A673 (cell line): Measurements from ENCODE around the gene LIPM. TPM values are rescaled to one million over a fixed set of nuclear protein-coding genes. Genes with fewer than 3 reads are reported as not detected.

ENCODE experiments used
- BruUV-seq: library from RNA; stranded (reverse); fragments of 400-500 nt; replicated peaks from 2 replicates; lab custom pipeline; 2021; lab: Mats Ljungman, UMichigan
- CTCF ChIA-PET: fragments of 300-600 bp; sonication (Branson Sonifier 250); formaldehyde crosslinking; loops from one replicate; lab custom pipeline; 2022; ENCODE audit warnings: antibody characterized with exemption; lab: Charles Lee
- POLR2A ChIA-PET: fragments of 300-600 bp; sonication (Branson Sonifier 250); formaldehyde crosslinking; loops from one replicate; lab custom pipeline; 2022; ENCODE audit warnings: antibody characterized with exemption; ENCODE audit not compliant: low non-redundant PET; lab: Charles Lee
- DNase-seq: peaks from one replicate; pipeline ENCODE4 v3.0.0-alpha.2; 2015; ENCODE audit warnings: low spot score
- H3K27ac ChIP-seq: fragments of 200-600 bp; sonication (generic); 2 replicates; pipeline ENCODE4 v1.5.1; 2016; ENCODE audit warnings: mixed run types, low read depth, mild to moderate bottlenecking, mixed read lengths, antibody characterized with exemption, low read length; ENCODE audit not compliant: poor library complexity, severe bottlenecking
- H3K27me3 ChIP-seq: fragments of 200-600 bp; sonication (generic); replicated peaks from 2 replicates; pipeline ENCODE4 v1.6.1; 2017; ENCODE audit warnings: mixed run types, low read depth, mild to moderate bottlenecking, mixed read lengths, antibody characterized with exemption, low read length; ENCODE audit not compliant: insufficient read depth, poor library complexity
- H3K36me3 ChIP-seq: fragments of 200-600 bp; sonication (generic); 2 replicates; pipeline ENCODE4 v1.6.1; 2016; ENCODE audit warnings: mixed run types, mild to moderate bottlenecking, mixed read lengths, antibody characterized with exemption, low read length; ENCODE audit not compliant: insufficient read depth, poor library complexity, severe bottlenecking
- H3K4me1 ChIP-seq: fragments of 200-600 bp; sonication (generic); 2 replicates; pipeline ENCODE4 v1.6.1; 2017; ENCODE audit warnings: mixed run types, mild to moderate bottlenecking, mixed read lengths, antibody characterized with exemption, low read length; ENCODE audit not compliant: insufficient read depth, poor library complexity, severe bottlenecking
- H3K4me3 ChIP-seq: fragments of 200-600 bp; sonication (generic); 2 replicates; pipeline ENCODE4 v1.5.1; 2016; ENCODE audit warnings: low read depth, mixed run types, mild to moderate bottlenecking, mixed read lengths, low read length; ENCODE audit not compliant: poor library complexity, severe bottlenecking
- H3K9me3 ChIP-seq: fragments of 200-600 bp; sonication (generic); 2 replicates; pipeline ENCODE4 v1.6.1; 2016; ENCODE audit warnings: mixed run types, low read depth, mild to moderate bottlenecking, mixed read lengths, antibody characterized with exemption, low read length; ENCODE audit not compliant: poor library complexity, severe bottlenecking
- CTCF ChIP-seq: fragments of 300-800, 200-600 bp; sonication (generic); conservative IDR thresholded peaks from 2 replicates; pipeline ENCODE4 v1.5.1; 2017; ENCODE audit warnings: low read depth, mild to moderate bottlenecking, antibody characterized with exemption, low read length, moderate library complexity, mixed read lengths
- EZH2 ChIP-seq: fragments of 200-600 bp; sonication (generic); IDR thresholded peaks from 2 replicates; pipeline ENCODE4 v1.6.1; 2017; ENCODE audit warnings: borderline replicate concordance, low read depth, mild to moderate bottlenecking, mixed read lengths, antibody characterized with exemption, low read length; ENCODE audit not compliant: poor library complexity, severe bottlenecking
- intact Hi-C: fragments of 100-400 bp; cut with micrococcal nuclease; formaldehyde crosslinking; loops from one replicate; pipeline ENCODE4 v1.10.0; 2022; ENCODE audit not compliant: unreplicated experiment
- total RNA-seq: library from RNA; stranded (reverse); gene quantifications from 2 replicates; pipeline ENCODE4 v1.2.3, GENCODE V29; 2021

LIPM gene
- total RNA-seq, 1 experiment from 2014 or later: not detected

DNA sequence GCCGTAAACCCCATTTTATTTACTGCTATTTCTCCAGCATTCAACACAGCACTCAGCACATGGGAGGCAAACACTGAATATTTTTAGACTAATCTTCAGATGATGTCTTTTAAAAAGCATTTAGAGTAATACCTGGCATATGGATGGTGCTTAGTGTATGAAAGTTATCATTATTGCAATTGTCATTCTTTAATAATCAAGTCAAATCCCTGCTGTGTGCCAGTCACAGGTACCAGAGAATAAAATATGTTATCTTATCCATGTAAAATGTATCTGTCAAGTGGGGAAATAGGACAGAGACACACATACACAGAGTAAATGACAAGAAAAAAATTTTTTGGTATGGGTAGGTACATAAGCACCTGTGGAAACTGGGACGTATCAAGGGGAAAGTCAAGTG lies 30.6 kb downstream of the LIPM start:
- ChIA-PET CTCF (interaction anchor here (0.5 kb wide), 1 partner anchor 205 kb away, joined by 3 read pairs; no protein-coding TSS in a partner anchor), POLR2A (no interaction called here)
- TF ChIP-seq EZH2: no peak
- TF ChIP-seq CTCF: no peak
- Histone ChIP-seq H3K27me3 (no peaks in the 10 kb centered on the region), H3K36me3 (no peaks in the 10 kb centered on the region), H3K4me3 (no peak overlapping the region), H3K9me3 (no peaks in the 10 kb centered on the region), H3K4me1 (no peaks in the 10 kb centered on the region), H3K27ac (no peak overlapping the region)
- DNase-seq: no peak
- no TSS peak for BruUV-seq
- intact Hi-C loops: no loop called here

DNA sequence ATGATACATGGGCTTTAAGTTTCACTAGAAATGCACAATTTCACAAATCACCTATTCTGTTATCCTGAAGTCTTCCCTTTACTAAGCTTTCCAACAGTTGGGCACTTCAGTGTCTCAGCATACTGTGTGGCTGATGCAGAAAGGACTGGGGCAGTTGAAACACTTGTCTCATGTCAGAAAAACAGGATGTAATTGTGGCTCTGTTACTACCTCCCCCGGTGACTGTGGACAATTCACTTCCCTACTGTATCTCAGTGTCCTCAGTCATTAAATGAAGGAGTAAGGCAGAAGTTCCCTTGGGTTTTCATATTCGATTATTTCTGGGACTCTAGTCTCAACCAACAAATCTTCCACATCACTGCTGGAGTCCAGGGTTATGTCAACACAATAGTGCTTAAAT lies 31.2 kb downstream of the LIPM start:
- intact Hi-C loops: loop anchor here (2.0 kb wide), 1 partner anchor 153 kb away; no protein-coding TSS in a partner anchor
- CTCF ChIA-PET: interaction anchor here (0.5 kb wide), 1 partner anchor 206 kb away, joined by 3 read pairs; no protein-coding TSS in a partner anchor

DNA sequence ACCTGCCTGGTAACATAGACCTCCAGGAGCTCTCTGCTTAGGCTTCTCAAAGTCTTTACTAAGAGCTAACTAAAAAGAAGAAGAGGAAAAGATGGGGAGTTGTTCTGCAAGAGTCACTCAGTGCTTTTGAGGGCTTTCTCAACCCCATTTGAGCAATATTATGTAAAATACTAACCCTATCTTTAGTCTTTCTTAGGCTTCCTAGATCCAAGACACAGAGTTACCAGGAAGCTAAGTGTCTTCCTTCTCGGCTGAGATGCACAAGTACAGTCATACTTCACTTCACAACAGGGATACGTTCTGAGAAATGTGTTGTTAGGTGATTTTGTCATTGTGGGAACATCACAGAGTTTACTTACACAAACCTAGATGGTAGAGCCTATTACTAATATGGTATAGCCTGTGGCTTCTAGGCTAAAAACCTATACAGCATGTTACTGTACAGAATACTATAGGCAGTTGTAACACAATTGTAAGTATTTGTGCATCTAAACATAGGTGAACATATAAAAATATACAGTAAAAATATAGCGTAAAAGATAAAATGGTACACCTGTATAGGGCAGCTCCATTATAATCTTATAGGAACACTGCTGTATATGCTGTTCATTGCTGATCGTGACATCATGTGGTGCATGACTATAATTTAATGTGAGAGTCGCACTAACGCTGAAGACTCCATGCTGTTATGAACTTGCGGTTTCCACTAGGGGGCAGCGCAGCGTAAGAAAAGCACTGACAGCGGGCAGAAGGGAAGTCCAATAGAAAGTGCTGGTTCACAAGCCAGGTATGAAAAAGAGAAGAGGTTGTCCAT lies 32.8 kb downstream of the LIPM start:
- ChIA-PET CTCF (interaction anchor here (0.5 to 3.9 kb wide), 8 partner anchors 9 to 155 kb away, joined by 3 to 74 read pairs (median 3); partner anchors contain the start of gene FAS), POLR2A (no interaction called here)
- no peaks in the 10 kb centered on the region for H3K27me3 ChIP-seq
- peak; percentile 93 for DNase-seq
- no peaks in the 10 kb centered on the region for H3K36me3 ChIP-seq
- H3K9me3 ChIP-seq: no peaks in the 10 kb centered on the region
- H3K27ac ChIP-seq: no peak overlapping the region
- peak; percentile 95 for TF ChIP-seq CTCF
- no peak for TF ChIP-seq EZH2
- H3K4me1 ChIP-seq: no peaks in the 10 kb centered on the region
- no peak overlapping the region for H3K4me3 ChIP-seq
- intact Hi-C loops: loop anchor here (1.0 to 5.0 kb wide), 3 partner anchors 47 to 151 kb away; partner anchors contain the start of gene STAMBPL1
- no TSS peak for BruUV-seq

More for the DNA sequence above, 31.2 kb downstream of the LIPM start:
- Histone ChIP-seq H3K4me1 (no peaks in the 10 kb centered on the region), H3K27ac (no peak overlapping the region), H3K27me3 (no peaks in the 10 kb centered on the region), H3K36me3 (no peaks in the 10 kb centered on the region), H3K4me3 (no peak overlapping the region), H3K9me3 (no peaks in the 10 kb centered on the region)
- no peak for TF ChIP-seq EZH2
- no peak for TF ChIP-seq CTCF
- no peak for DNase-seq
- POLR2A ChIA-PET: no interaction called here
- BruUV-seq: no TSS peak
